MM.1S (cell line): ENCODE measurements around the gene CMTR1.

Source experiments
- EZH2 ChIP-seq: fragments of 300-600 bp; sonication (generic); optimal IDR thresholded peaks from 2 replicates; pipeline ENCODE3; 2017; ENCODE audit warnings: low read depth, mild to moderate bottlenecking, antibody characterized with exemption, low read length, mixed read lengths
- EZH2phosphoT487 ChIP-seq: fragments of 300-600 bp; sonication (generic); IDR thresholded peaks from 2 replicates; pipeline ENCODE4 v1.6.1; 2018; ENCODE audit warnings: antibody characterized with exemption, low read length
- TF ChIP-seq, protein P1 (sequence below): fragments of 300-600 bp; sonication (generic); IDR thresholded peaks from 2 replicates; pipeline ENCODE4 v1.5.1; 2016; ENCODE audit warnings: antibody characterized with exemption, low read length, mixed read lengths

DNA sequence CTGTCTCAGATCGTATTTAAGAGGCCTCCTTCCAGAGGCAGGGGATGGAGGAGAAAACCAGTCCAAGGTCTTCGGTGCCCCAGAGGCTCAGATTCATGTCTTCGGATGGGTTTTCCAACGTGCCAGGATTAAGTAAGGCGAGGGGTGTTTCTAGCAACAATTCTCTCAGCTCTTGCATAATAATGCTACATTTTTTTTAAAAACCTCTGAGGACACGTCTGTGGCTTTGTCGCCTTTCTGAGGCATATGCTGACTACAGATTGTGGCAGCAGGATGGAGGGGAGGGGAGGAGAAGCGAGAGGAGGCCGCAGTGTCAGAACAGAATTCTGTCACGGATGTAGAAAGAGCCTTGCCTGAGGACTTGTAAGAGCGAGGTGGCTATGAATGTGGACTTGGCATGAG is 84.4 kb downstream of the CMTR1 start:
- TF ChIP-seq, protein P1, sequence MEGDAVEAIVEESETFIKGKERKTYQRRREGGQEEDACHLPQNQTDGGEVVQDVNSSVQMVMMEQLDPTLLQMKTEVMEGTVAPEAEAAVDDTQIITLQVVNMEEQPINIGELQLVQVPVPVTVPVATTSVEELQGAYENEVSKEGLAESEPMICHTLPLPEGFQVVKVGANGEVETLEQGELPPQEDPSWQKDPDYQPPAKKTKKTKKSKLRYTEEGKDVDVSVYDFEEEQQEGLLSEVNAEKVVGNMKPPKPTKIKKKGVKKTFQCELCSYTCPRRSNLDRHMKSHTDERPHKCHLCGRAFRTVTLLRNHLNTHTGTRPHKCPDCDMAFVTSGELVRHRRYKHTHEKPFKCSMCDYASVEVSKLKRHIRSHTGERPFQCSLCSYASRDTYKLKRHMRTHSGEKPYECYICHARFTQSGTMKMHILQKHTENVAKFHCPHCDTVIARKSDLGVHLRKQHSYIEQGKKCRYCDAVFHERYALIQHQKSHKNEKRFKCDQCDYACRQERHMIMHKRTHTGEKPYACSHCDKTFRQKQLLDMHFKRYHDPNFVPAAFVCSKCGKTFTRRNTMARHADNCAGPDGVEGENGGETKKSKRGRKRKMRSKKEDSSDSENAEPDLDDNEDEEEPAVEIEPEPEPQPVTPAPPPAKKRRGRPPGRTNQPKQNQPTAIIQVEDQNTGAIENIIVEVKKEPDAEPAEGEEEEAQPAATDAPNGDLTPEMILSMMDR = no peak
- TF ChIP-seq EZH2 = no peak
- TF ChIP-seq EZH2phosphoT487 = no peak
